WTC11 (cell line): Measurements from ENCODE around the gene ADAMTS19. TPM values are rescaled to one million over a fixed set of nuclear protein-coding genes. Genes with fewer than 3 reads are reported as not detected.

Experiments used
- ATAC-seq: fragments of 200-7000 bp; cut with Tn5 transposase; 2 replicates; pipeline ENCODE4 v1.10.0; 2021; ENCODE audit warnings: mild to moderate bottlenecking, moderate library complexity
- CTCF ChIA-PET: fragments of 300-600 bp; sonication (Branson Sonifier 250); formaldehyde crosslinking; loops from one replicate; lab custom pipeline; 2021; ENCODE audit warnings: antibody characterized with exemption; lab: Charles Lee
- POLR2A ChIA-PET: fragments of 350-600 bp; sonication (Branson Sonifier 250); formaldehyde crosslinking; loops from one replicate; lab custom pipeline; 2021; ENCODE audit warnings: antibody characterized with exemption; lab: Charles Lee
- DNase-seq: peaks from one replicate; pipeline ENCODE4 v3.0.0; 2021; ENCODE audit warnings: low spot score
- H3K27ac Mint-ChIP-seq: 2 replicates; pipeline ENCODE4 v1.8.0; 2021; ENCODE audit warnings: mixed read lengths
- H3K27me3 Mint-ChIP-seq: 2 replicates; pipeline ENCODE4 v1.8.0; 2021; ENCODE audit warnings: low read depth, mild to moderate bottlenecking, moderate library complexity, mixed read lengths
- H3K36me3 Mint-ChIP-seq: 2 replicates; pipeline ENCODE4 v1.8.0; 2021; ENCODE audit warnings: mixed read lengths
- H3K4me1 Mint-ChIP-seq: 2 replicates; pipeline ENCODE4 v1.8.0; 2022; ENCODE audit warnings: mixed read lengths
- H3K4me3 Mint-ChIP-seq: 2 replicates; pipeline ENCODE4 v1.8.0; 2021; ENCODE audit warnings: mild to moderate bottlenecking, moderate library complexity, mixed read lengths
- H3K9me3 Mint-ChIP-seq: 2 replicates; pipeline ENCODE4 v1.8.0; 2021; ENCODE audit warnings: mixed read lengths
- AFF4 ChIP-seq: sonication (generic); formaldehyde crosslinking; IDR thresholded peaks from 2 replicates; pipeline ENCODE4 v1.8.1; 2023; ENCODE audit warnings: mild to moderate bottlenecking, missing genetic modification reagents, borderline replicate concordance
- CDX4 ChIP-seq: fragments of 250-450 bp; sonication (Bioruptor Pico); IDR thresholded peaks from 2 replicates; pipeline ENCODE4 v1.9.0; 2021; ENCODE audit warnings: moderate library complexity, mild to moderate bottlenecking, inconsistent platforms, borderline replicate concordance
- ESRRA ChIP-seq: sonication (generic); formaldehyde crosslinking; IDR thresholded peaks from 2 replicates; pipeline ENCODE4 v1.8.1; 2022; ENCODE audit warnings: mild to moderate bottlenecking, missing genetic modification reagents, borderline replicate concordance
- FOXK1 ChIP-seq: sonication (generic); formaldehyde crosslinking; IDR thresholded peaks from 2 replicates; pipeline ENCODE4 v1.8.0; 2022; ENCODE audit warnings: mild to moderate bottlenecking, moderate library complexity, missing genetic modification reagents
- GTF2I ChIP-seq: fragments of 250-450 bp; sonication (Bioruptor Pico); conservative IDR thresholded peaks from 2 replicates; pipeline ENCODE4 v1.4.0; 2021; ENCODE audit warnings: mild to moderate bottlenecking
- HMGA2 ChIP-seq: fragments of 250-450 bp; sonication (Bioruptor Pico); IDR thresholded peaks from 2 replicates; pipeline ENCODE4 v1.4.0; 2021; ENCODE audit warnings: mild to moderate bottlenecking, moderate library complexity
- MXD4 ChIP-seq: fragments of 250-450 bp; sonication (Bioruptor Pico); IDR thresholded peaks from 2 replicates; pipeline ENCODE4 v1.8.0; 2021; ENCODE audit warnings: mild to moderate bottlenecking, moderate library complexity, borderline replicate concordance
- OVOL2 ChIP-seq: fragments of 250-450 bp; sonication (Bioruptor Pico); IDR thresholded peaks from 2 replicates; pipeline ENCODE4 v1.9.0; 2021; ENCODE audit warnings: mild to moderate bottlenecking, borderline replicate concordance
- PRRX2 ChIP-seq: fragments of 250-450 bp; sonication (Bioruptor Pico); IDR thresholded peaks from 2 replicates; pipeline ENCODE4 v1.8.0; 2021; ENCODE audit warnings: mild to moderate bottlenecking
- RELA ChIP-seq: sonication (generic); formaldehyde crosslinking; IDR thresholded peaks from 2 replicates; pipeline ENCODE4 v1.8.1; 2022; ENCODE audit warnings: missing genetic modification reagents, mild to moderate bottlenecking, borderline replicate concordance
- TCF7 ChIP-seq: sonication (generic); formaldehyde crosslinking; IDR thresholded peaks from 2 replicates; pipeline ENCODE4 v1.8.0; 2022; ENCODE audit warnings: mild to moderate bottlenecking, low read depth, missing genetic modification reagents, moderate library complexity
- ZBTB43 ChIP-seq: sonication (generic); formaldehyde crosslinking; IDR thresholded peaks from 2 replicates; pipeline ENCODE4 v1.8.1; 2023; ENCODE audit warnings: mild to moderate bottlenecking, missing genetic modification reagents
- ZNF219 ChIP-seq: sonication (generic); formaldehyde crosslinking; IDR thresholded peaks from 2 replicates; pipeline ENCODE4 v1.8.0; 2023; ENCODE audit warnings: missing genetic modification reagents, mild to moderate bottlenecking, borderline replicate concordance
- ZNF317 ChIP-seq: sonication (generic); formaldehyde crosslinking; IDR thresholded peaks from 2 replicates; pipeline ENCODE4 v1.8.1; 2023; ENCODE audit warnings: low read depth, mild to moderate bottlenecking, moderate library complexity, missing genetic modification reagents, borderline replicate concordance
- ZNF423 ChIP-seq: fragments of 250-450 bp; sonication (Bioruptor Pico); IDR thresholded peaks from 2 replicates; pipeline ENCODE4 v2.1.2; 2022; ENCODE audit warnings: mild to moderate bottlenecking, moderate library complexity
- ZNF512 ChIP-seq: sonication (generic); formaldehyde crosslinking; IDR thresholded peaks from 2 replicates; pipeline ENCODE4 v1.8.1; 2022; ENCODE audit warnings: missing genetic modification reagents, borderline replicate concordance
- total RNA-seq: library from RNA; stranded (reverse); gene quantifications from 3 replicates; pipeline ENCODE4 v1.2.3, GENCODE V29; 2021
- TF ChIP-seq, protein P1 (sequence below): fragments of 200-600 bp; IDR thresholded peaks from 2 replicates; pipeline ENCODE4 v1.8.0; 2022; ENCODE audit warnings: antibody characterized with exemption
- TF ChIP-seq, protein P2 (sequence below): sonication (generic); formaldehyde crosslinking; IDR thresholded peaks from 2 replicates; pipeline ENCODE4 v1.8.0; 2023; ENCODE audit warnings: missing genetic modification reagents

ADAMTS19 gene
- total RNA-seq, 1 experiment from 2014 or later, result 28.0 TPM

DNA sequence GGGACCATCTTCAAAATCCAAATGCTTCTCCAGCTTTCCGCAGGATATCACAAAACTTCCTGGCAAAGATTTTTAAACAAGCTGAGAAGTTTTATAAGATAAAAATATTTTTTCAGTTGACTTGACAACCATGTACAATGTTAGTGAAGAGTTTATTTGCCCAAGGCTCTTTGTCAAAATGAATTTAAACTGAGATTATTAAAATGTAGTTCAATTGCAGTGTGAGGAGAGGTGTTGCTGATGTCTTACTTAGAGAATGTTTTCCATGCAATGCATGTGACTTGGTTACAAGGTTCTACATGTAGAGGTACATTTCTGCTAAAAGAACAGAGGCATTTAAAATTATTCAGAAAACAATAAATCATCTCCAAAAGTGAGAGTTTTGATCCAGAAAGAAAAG is 156.4 kb downstream of the ADAMTS19 start:
- H3K36me3 Mint-ChIP-seq, result peaks cover 14% of the 10 kb centered on the region
- ChIA-PET CTCF (no interaction called here), POLR2A (no interaction called here)
- no peaks in the 10 kb centered on the region for H3K27me3 Mint-ChIP-seq
- no peak overlapping the region for H3K4me3 Mint-ChIP-seq
- H3K27ac Mint-ChIP-seq, result no peak overlapping the region
- no peak for ATAC-seq
- H3K4me1 Mint-ChIP-seq, result no peaks in the 10 kb centered on the region
- peaks cover 2% of the 10 kb centered on the region for H3K9me3 Mint-ChIP-seq
- DNase-seq, result no peak
- TF ChIP-seq ZNF219 (no peak), ZBTB43 (CRISPR knock-in tag) (no peak), GTF2I (CRISPR knock-in tag) (no peak), ESRRA (CRISPR knock-in tag) (no peak), HMGA2 (no peak), TCF7 (no peak), CDX4 (no peak), FOXK1 (CRISPR knock-in tag) (no peak)

DNA sequence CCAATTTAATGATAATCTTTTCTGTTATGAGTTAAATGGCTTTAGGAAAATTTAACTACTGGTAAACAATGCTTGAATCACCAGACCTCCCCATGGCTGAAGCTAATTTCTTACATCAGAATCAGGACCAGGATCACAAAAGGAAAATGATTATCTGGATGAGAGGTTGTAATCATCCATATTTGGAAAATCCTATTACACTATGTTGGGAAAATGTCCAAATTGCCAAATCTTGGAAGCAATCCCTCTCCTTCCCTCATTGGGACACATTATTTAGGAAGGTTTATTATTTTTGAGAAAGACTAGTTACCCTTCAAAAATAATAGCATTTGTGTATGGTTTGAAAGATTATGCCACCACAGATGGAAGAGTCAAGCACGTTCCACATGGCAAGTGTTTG is 157.1 kb downstream of the ADAMTS19 start:
- H3K27me3 Mint-ChIP-seq, result no peaks in the 10 kb centered on the region
- ChIA-PET POLR2A (no interaction called here), CTCF (no interaction called here)
- no peak for DNase-seq
- no peak for TF ChIP-seq ZNF317 (CRISPR knock-in tag)
- no peak for TF ChIP-seq ZBTB43 (CRISPR knock-in tag)
- TF ChIP-seq, protein P1, sequence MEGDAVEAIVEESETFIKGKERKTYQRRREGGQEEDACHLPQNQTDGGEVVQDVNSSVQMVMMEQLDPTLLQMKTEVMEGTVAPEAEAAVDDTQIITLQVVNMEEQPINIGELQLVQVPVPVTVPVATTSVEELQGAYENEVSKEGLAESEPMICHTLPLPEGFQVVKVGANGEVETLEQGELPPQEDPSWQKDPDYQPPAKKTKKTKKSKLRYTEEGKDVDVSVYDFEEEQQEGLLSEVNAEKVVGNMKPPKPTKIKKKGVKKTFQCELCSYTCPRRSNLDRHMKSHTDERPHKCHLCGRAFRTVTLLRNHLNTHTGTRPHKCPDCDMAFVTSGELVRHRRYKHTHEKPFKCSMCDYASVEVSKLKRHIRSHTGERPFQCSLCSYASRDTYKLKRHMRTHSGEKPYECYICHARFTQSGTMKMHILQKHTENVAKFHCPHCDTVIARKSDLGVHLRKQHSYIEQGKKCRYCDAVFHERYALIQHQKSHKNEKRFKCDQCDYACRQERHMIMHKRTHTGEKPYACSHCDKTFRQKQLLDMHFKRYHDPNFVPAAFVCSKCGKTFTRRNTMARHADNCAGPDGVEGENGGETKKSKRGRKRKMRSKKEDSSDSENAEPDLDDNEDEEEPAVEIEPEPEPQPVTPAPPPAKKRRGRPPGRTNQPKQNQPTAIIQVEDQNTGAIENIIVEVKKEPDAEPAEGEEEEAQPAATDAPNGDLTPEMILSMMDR, result no peak
- no peak for TF ChIP-seq AFF4
- TF ChIP-seq PRRX2 (CRISPR knock-in tag), result no peak
- TF ChIP-seq RELA (CRISPR knock-in tag), result no peak
- TF ChIP-seq, protein P2, sequence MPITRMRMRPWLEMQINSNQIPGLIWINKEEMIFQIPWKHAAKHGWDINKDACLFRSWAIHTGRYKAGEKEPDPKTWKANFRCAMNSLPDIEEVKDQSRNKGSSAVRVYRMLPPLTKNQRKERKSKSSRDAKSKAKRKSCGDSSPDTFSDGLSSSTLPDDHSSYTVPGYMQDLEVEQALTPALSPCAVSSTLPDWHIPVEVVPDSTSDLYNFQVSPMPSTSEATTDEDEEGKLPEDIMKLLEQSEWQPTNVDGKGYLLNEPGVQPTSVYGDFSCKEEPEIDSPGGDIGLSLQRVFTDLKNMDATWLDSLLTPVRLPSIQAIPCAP, result no peak
- no peak for TF ChIP-seq ZNF512
- TF ChIP-seq ZNF423 (CRISPR knock-in tag), result no peak
- no peak for TF ChIP-seq MXD4
- TF ChIP-seq OVOL2 (CRISPR knock-in tag), result no peak
- H3K36me3 Mint-ChIP-seq, result peaks cover 10% of the 10 kb centered on the region; the same call in 1 of the 2 replicates
- no peaks in the 10 kb centered on the region for H3K4me1 Mint-ChIP-seq
- no peak overlapping the region for H3K27ac Mint-ChIP-seq
- ATAC-seq, result no peak
- no peak overlapping the region for H3K4me3 Mint-ChIP-seq
- H3K9me3 Mint-ChIP-seq, result no peaks in the 10 kb centered on the region
